GM18511 (cell line): ENCODE measurements around the gene DTX3.

Experiments used
- ATAC-seq: cut with Tn5 transposase; IDR thresholded peaks from one replicate; pipeline ENCODE4 v1.9.1; 2021; ENCODE audit warnings: mild to moderate bottlenecking, moderate library complexity; ENCODE audit not compliant: unreplicated experiment

The DTX3 gene

DNA sequence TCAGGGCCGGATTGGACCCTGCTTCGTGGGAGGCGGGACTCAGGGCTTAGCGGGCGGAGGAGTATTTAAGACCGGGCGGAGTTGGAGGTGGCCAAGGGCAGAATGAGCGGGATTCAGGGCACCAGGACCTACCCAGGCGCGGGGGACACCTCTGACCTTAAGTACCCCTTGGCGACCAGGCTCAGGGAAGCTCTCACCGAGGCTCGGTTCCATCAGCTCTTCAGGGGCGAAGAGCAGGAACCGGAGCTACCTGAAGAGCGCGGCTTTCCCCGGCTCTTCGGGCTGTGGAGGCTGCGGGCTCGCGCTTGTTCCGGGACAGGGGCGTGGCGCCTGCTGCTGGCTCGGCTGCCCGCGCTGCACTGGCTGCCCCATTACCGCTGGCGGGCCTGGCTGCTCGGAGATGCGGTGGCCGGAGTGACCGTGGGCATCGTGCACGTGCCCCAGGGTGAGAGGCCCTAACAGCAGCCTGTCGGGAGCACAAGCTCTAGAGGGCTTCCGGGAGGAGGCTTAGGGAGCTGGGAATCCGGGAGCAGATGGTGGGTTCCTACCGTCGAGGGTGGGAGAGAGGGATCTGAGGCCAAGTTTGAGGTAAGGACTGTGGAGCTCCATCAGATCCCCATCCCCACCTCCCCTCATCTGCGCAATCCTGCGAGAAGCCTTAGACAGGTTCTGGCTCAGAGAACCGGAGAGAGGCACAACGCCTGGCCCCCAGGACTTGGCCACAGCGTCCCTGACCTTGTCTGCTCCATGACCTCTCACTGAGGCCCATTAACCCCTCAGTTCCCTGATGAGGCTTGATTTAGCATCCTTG is 15.0 kb downstream of the DTX3 start:
- ATAC-seq, result no peak

DNA sequence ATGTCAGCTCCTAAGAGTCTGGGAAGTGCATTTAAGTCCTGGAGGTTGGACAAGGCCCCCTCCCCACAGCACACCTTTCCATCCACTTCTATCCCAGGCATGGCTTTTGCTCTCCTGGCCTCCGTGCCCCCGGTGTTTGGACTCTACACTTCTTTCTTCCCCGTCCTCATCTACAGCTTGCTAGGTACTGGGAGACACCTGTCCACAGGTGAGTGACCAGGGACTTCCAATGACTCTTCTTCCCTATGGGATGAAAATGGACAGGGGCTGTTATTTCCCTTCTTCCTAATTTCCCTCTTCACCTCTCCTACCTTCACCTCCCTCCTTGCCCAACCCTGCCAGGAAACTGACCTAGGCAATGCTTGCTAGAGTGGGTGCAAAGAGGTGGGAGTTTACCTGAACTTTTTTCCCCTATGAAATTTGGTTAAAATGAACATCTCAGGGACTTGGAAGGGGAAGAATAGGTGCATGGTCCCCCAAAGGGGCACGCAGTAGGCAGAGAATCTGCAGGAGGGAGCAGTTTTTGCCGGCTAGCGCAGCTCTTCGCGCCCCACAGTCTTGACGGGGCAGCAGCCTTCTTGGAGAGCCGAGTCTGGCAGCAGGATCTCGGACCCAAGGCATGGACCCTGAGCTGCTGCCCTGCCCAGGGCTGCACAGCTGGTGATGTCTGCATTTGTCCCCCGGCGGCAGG is 15.8 kb downstream of the DTX3 start:
- no peak for ATAC-seq

- ATAC-seq, result no peak
These were observed 16.4 kb downstream of the DTX3 start for GRCh38 chr12:57620936-57621496.

DNA sequence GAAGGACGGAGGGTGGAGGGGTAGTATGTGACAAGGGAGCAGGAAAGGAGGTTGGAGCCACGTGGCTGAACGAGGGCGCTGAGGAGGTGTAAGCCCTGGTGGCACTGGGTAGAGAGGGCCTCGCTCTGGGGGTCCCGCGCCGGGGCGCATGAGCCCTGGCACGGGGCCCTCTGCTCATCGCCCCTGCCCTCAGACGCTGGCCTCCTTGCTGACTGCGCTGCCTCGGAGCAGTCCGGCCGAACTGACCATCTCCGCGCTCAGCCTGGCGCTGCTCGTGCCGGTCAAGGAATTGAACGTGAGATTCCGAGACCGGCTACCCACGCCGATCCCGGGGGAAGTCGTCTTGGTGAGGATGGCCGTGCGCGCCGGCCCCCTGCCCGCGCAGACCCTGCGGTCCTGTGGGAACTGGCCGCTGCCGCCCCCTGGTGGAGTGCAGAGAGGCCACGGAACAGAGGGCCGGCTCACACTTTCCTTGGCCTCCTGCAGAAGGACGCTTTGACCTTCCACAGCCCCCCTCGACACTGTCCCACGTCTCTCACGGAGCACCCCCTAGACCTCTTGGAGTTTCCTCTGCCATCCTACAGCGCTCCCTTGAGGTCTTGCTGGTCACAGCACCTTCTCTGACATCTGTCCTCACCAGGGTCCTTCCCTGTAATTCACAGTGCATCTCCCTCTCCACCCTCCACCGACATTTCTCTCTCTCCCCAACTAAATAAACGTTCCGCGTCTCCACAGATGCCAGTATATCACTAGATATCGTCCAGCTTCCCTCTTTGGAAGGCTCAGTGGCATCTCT is 17.1 kb downstream of the DTX3 start:
- no peak for ATAC-seq

- no peak for ATAC-seq
These were observed 17.9 kb downstream of the DTX3 start for GRCh38 chr12:57622293-57623245.

- no peak for ATAC-seq
These were observed 18.8 kb downstream of the DTX3 start for GRCh38 chr12:57623385-57623784.

DNA sequence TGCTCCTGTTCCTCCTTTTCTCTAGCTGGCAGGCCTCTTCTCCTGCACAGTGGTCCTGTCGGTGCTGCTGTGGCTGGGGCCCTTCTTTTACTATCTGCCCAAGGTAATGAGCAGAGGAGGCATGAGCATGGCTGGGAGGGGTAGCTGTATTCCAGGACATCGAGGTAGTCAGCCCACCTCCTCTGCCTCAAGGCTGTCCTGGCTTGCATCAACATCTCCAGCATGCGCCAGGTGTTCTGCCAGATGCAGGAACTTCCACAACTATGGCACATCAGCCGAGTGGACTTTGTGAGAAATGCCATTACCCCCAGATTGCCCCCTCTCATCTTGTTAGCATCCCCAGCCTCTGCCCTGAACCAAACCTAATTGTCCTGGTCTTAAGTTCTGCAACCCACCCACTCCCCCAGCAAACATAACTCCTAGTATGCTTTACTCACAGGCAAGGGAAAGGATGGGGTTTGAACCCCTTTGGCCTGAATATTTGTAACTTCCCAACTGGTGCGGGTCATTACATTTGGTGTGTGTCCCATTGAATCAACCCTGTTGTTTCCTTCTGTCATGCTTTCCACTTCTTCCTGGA is 19.3 kb downstream of the DTX3 start:
- no peak for ATAC-seq

- no peak for ATAC-seq
These were observed 20.0 kb downstream of the DTX3 start for GRCh38 chr12:57624441-57625220.

DNA sequence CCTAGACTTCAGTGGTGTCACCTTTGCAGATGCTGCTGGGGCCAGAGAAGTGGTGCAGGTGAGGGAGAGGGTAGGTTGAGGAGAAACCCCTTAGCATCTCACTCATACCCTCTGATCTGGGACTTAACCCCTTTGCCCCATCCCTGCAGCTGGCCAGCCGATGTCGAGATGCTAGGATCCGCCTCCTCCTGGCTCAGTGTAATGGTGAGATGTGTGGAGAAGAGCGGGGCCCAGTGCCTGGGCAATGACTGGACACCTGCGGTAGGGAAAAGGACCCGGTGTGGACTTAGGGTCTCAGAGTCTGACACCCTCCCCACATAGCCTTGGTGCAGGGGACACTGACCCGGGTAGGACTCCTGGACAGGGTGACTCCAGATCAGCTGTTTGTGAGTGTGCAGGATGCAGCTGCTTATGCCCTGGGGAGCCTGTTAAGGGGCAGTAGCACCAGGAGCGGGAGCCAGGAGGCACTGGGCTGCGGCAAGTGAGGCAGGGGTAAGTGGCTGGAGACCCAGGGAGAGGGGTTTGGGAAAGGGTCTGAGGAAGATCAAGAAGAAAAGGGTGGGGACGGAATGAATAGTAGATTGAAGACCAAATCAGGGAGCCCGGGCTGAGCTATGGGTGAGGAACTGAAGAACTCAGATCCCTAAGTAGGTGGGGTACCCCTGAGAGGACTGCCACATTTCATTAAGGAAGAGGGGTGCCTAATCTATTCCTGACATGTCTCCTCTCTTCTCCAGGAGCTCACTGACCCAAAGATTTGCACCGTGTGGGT is 20.8 kb downstream of the DTX3 start:
- no peak for ATAC-seq

GRCh38 chr12:57626111-57626920 is 21.7 kb downstream of the DTX3 start:
- ATAC-seq, result no peak

- no peak for ATAC-seq
These were observed 22.4 kb downstream of the DTX3 start for GRCh38 chr12:57626921-57627445.

GRCh38 chr12:57627501-57628279 is 23.1 kb downstream of the DTX3 start:
- ATAC-seq, result no peak

DNA sequence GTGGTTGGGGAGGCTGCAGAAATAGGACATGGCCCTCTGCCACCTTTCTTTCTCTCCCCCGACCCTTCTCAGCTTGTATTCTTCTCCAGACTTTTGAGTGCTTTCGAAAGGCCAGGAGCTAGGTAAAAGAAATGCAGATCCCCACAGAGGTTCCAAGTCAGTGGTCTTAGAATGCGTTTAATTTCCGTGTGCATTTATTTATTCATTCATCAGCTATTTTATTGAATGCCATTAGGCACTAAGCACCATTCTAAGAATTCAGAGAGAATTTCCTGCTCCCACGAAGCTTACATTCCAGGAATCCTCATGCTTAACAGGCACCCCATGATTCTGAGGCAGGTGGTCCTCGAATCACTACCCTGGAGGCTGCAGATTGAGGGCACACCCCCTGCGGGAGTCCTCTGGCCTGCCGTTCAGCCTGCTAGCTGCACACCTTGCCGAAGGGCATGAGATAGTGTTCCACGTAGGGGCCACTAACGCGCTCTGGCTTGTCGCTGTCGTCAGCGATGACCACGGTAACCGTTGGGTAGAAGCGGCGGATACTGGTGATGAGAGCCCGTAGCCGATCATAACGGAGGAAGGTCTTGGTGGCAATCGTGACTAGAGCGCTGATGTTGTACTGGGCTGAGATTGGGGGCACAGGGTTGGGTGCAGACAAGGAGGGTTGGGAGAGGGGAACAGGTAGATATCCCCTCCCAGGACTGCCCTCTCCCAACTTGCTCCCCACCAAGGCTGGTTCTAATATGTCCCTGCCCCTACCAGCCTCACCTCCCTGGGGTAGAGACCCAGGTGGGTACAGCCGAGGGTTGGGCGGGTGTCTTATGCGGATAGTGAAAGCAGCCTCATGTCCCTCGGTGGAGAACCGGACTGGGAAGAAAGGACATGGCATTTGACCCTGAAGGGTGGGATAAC is 23.9 kb downstream of the DTX3 start:
- no peak for ATAC-seq

- no peak for ATAC-seq
These were observed 25.4 kb downstream of the DTX3 start for GRCh38 chr12:57629897-57630471.

GRCh38 chr12:57630891-57631433 is 26.3 kb downstream of the DTX3 start:
- no peak for ATAC-seq
